Karpas-422 (cell line): ENCODE results near the gene SAPCD1. TPM values are rescaled to one million over a fixed set of nuclear protein-coding genes. Genes with fewer than 3 reads are reported as not detected.

Source experiments
- DNase-seq: peaks from one replicate; pipeline ENCODE4 v3.0.0-alpha.2; 2015
- H2AFZ ChIP-seq: fragments of 200-600 bp; sonication (generic); 2 replicates; pipeline ENCODE4 v1.6.1; 2014; ENCODE audit warnings: antibody characterized with exemption, low read length, mixed read lengths
- H3K27ac ChIP-seq: fragments of 200-600 bp; sonication (generic); 2 replicates; pipeline ENCODE4 v1.5.1; 2014; ENCODE audit warnings: mild to moderate bottlenecking, low read length, moderate library complexity
- H3K27me3 ChIP-seq: fragments of 200-600 bp; sonication (generic); 2 replicates; pipeline ENCODE4 v1.6.1; 2014; ENCODE audit warnings: low read length, mixed read lengths
- H3K36me3 ChIP-seq: fragments of 200-600 bp; sonication (generic); 2 replicates; pipeline ENCODE4 v1.6.1; 2014; ENCODE audit warnings: low read length, mixed read lengths; ENCODE audit not compliant: insufficient read depth
- H3K4me1 ChIP-seq: fragments of 200-600 bp; sonication (generic); 2 replicates; pipeline ENCODE4 v1.6.1; 2014; ENCODE audit warnings: mild to moderate bottlenecking, low read length, mixed read lengths
- H3K4me2 ChIP-seq: fragments of 200-600 bp; sonication (generic); 2 replicates; pipeline ENCODE4 v1.6.1; 2014; ENCODE audit warnings: low read length, low read depth, mild to moderate bottlenecking; ENCODE audit not compliant: poor library complexity, severe bottlenecking
- H3K4me3 ChIP-seq: fragments of 200-600 bp; sonication (generic); 2 replicates; pipeline ENCODE4 v1.5.1; 2014; ENCODE audit warnings: mild to moderate bottlenecking, antibody characterized with exemption, low read length, mixed read lengths
- H3K79me2 ChIP-seq: fragments of 200-600 bp; sonication (generic); 2 replicates; pipeline ENCODE4 v1.6.1; 2014; ENCODE audit warnings: mild to moderate bottlenecking, low read length, mixed read lengths
- H3K9ac ChIP-seq: fragments of 200-600 bp; sonication (generic); 2 replicates; pipeline ENCODE4 v1.6.0; 2014; ENCODE audit warnings: low read length
- H3K9me2 ChIP-seq: fragments of 200-600 bp; sonication (generic), shearing (Covaris generic); replicated peaks from 2 replicates; pipeline ENCODE4 v1.6.0; 2014; ENCODE audit warnings: mild to moderate bottlenecking, low read length, moderate library complexity; ENCODE audit not compliant: insufficient read depth
- H3K9me3 ChIP-seq: fragments of 300-700, 200-600 bp; sonication (generic); 2 replicates; pipeline ENCODE4 v1.6.1; 2014; ENCODE audit warnings: low read length, mixed read lengths
- H4K20me1 ChIP-seq: fragments of 200-600 bp; sonication (generic); 2 replicates; pipeline ENCODE4 v1.6.1; 2014; ENCODE audit warnings: mild to moderate bottlenecking, antibody characterized with exemption, low read length, low read depth; ENCODE audit not compliant: insufficient read depth
- total RNA-seq: library from RNA; depleted of rRNA; stranded (reverse); fragments of >200 nt; shearing (Covaris generic); gene quantifications from 2 replicates; pipeline ENCODE4 v1.2.3, GENCODE V29; 2014; ENCODE audit warnings: low replicate concordance

SAPCD1 gene
- total RNA-seq, 1 experiment from 2014 or later: 1.8 TPM

- no peak overlapping the region for H2AFZ ChIP-seq
- H3K4me1 ChIP-seq: no peaks in the 10 kb centered on the region
- H3K79me2 ChIP-seq: no peaks in the 10 kb centered on the region
- no peaks in the 10 kb centered on the region for H3K36me3 ChIP-seq
- H4K20me1 ChIP-seq: no peaks in the 10 kb centered on the region
- H3K4me2 ChIP-seq: no peak overlapping the region
- no peaks in the 10 kb centered on the region for H3K27me3 ChIP-seq
- H3K9me3 ChIP-seq: no peaks in the 10 kb centered on the region
- H3K4me3 ChIP-seq: no peak overlapping the region
- H3K9me2 ChIP-seq: no peaks in the 10 kb centered on the region
- H3K27ac ChIP-seq: no peak overlapping the region
- H3K9ac ChIP-seq: no peak overlapping the region
- DNase-seq: no peak
Observed at GRCh38 chr6:31752739-31753319, 9.6 kb upstream of the SAPCD1 start.

GRCh38 chr6:31758281-31758680 is 4.2 kb upstream of the SAPCD1 start:
- no peaks in the 10 kb centered on the region for H3K36me3 ChIP-seq
- no peaks in the 10 kb centered on the region for H3K9me3 ChIP-seq
- H4K20me1 ChIP-seq: no peaks in the 10 kb centered on the region
- no peak overlapping the region for H2AFZ ChIP-seq
- no peaks in the 10 kb centered on the region for H3K4me1 ChIP-seq
- H3K27ac ChIP-seq: no peak overlapping the region
- H3K9ac ChIP-seq: no peak overlapping the region
- no peak for DNase-seq
- no peaks in the 10 kb centered on the region for H3K9me2 ChIP-seq
- H3K27me3 ChIP-seq: no peaks in the 10 kb centered on the region
- H3K4me3 ChIP-seq: no peak overlapping the region
- H3K79me2 ChIP-seq: no peaks in the 10 kb centered on the region
- H3K4me2 ChIP-seq: no peak overlapping the region

- Histone ChIP-seq H3K27ac (no peak overlapping the region), H3K4me2 (no peak overlapping the region), H3K79me2 (no peaks in the 10 kb centered on the region), H4K20me1 (no peaks in the 10 kb centered on the region), H3K9me2 (no peaks in the 10 kb centered on the region), H2AFZ (no peak overlapping the region), H3K27me3 (no peaks in the 10 kb centered on the region), H3K9me3 (no peaks in the 10 kb centered on the region), H3K4me1 (no peaks in the 10 kb centered on the region), H3K4me3 (no peak overlapping the region), H3K9ac (no peak overlapping the region), H3K36me3 (0 out of 2 replicates have a peak, but pooled peaks cover 7% of the 10 kb centered on the region)
- DNase-seq: no peak
Observed at GRCh38 chr6:31760790-31761189, 1.7 kb upstream of the SAPCD1 start.

GRCh38 chr6:31761343-31761742 is 1.1 kb upstream of the SAPCD1 start:
- Histone ChIP-seq H3K4me1 (no peaks in the 10 kb centered on the region), H2AFZ (no peak overlapping the region), H3K4me2 (no peak overlapping the region), H3K27ac (no peak overlapping the region), H3K9me2 (no peaks in the 10 kb centered on the region), H3K36me3 (0 out of 2 replicates have a peak, but pooled peaks cover 7% of the 10 kb centered on the region), H3K9ac (no peak overlapping the region), H3K27me3 (no peaks in the 10 kb centered on the region), H3K79me2 (no peaks in the 10 kb centered on the region), H3K4me3 (no peak overlapping the region), H4K20me1 (no peaks in the 10 kb centered on the region), H3K9me3 (no peaks in the 10 kb centered on the region)
- DNase-seq: no peak

- no peaks in the 10 kb centered on the region for H3K9me2 ChIP-seq
- 0 out of 2 replicates have a peak, but pooled peaks cover 7% of the 10 kb centered on the region for H3K36me3 ChIP-seq
- no peaks in the 10 kb centered on the region for H3K27me3 ChIP-seq
- no peak overlapping the region for H2AFZ ChIP-seq
- no peak overlapping the region for H3K27ac ChIP-seq
- DNase-seq: no peak
- H3K4me1 ChIP-seq: no peaks in the 10 kb centered on the region
- H4K20me1 ChIP-seq: no peaks in the 10 kb centered on the region
- no peak overlapping the region for H3K4me2 ChIP-seq
- H3K9ac ChIP-seq: no peak overlapping the region
- H3K79me2 ChIP-seq: no peaks in the 10 kb centered on the region
- no peak overlapping the region for H3K4me3 ChIP-seq
- H3K9me3 ChIP-seq: no peaks in the 10 kb centered on the region
Observed at GRCh38 chr6:31762878-31763618, 592 bp downstream of the SAPCD1 start.

GRCh38 chr6:31763619-31763940 is 1.1 kb downstream of the SAPCD1 start:
- H3K9ac ChIP-seq: no peak overlapping the region
- H3K9me3 ChIP-seq: no peaks in the 10 kb centered on the region
- H3K9me2 ChIP-seq: no peaks in the 10 kb centered on the region
- no peaks in the 10 kb centered on the region for H4K20me1 ChIP-seq
- 0 out of 2 replicates have a peak, but pooled peaks cover 7% of the 10 kb centered on the region for H3K36me3 ChIP-seq
- H2AFZ ChIP-seq: no peak overlapping the region
- no peak overlapping the region for H3K4me3 ChIP-seq
- no peak overlapping the region for H3K4me2 ChIP-seq
- H3K27me3 ChIP-seq: no peaks in the 10 kb centered on the region
- DNase-seq: no peak
- H3K27ac ChIP-seq: no peak overlapping the region
- no peaks in the 10 kb centered on the region for H3K4me1 ChIP-seq
- no peaks in the 10 kb centered on the region for H3K79me2 ChIP-seq

GRCh38 chr6:31764198-31764597 is 1.7 kb downstream of the SAPCD1 start:
- H3K79me2 ChIP-seq: no peaks in the 10 kb centered on the region
- 0 out of 2 replicates have a peak, but pooled peaks cover 7% of the 10 kb centered on the region for H3K36me3 ChIP-seq
- H3K9ac ChIP-seq: no peak overlapping the region
- H3K9me2 ChIP-seq: no peaks in the 10 kb centered on the region
- H3K27ac ChIP-seq: no peak overlapping the region
- no peaks in the 10 kb centered on the region for H3K27me3 ChIP-seq
- no peak overlapping the region for H2AFZ ChIP-seq
- H3K9me3 ChIP-seq: no peaks in the 10 kb centered on the region
- no peaks in the 10 kb centered on the region for H3K4me1 ChIP-seq
- H3K4me3 ChIP-seq: no peak overlapping the region
- no peaks in the 10 kb centered on the region for H4K20me1 ChIP-seq
- DNase-seq: no peak
- H3K4me2 ChIP-seq: no peak overlapping the region

GRCh38 chr6:31765559-31765909 is 3.1 kb downstream of the SAPCD1 start:
- H3K4me2 ChIP-seq: no peak overlapping the region
- H3K27me3 ChIP-seq: no peaks in the 10 kb centered on the region
- no peaks in the 10 kb centered on the region for H3K4me1 ChIP-seq
- H3K9me2 ChIP-seq: no peaks in the 10 kb centered on the region
- no peak for DNase-seq
- H3K27ac ChIP-seq: no peak overlapping the region
- no peak overlapping the region for H3K9ac ChIP-seq
- H3K9me3 ChIP-seq: no peaks in the 10 kb centered on the region
- no peak overlapping the region for H2AFZ ChIP-seq
- H3K79me2 ChIP-seq: no peaks in the 10 kb centered on the region
- no peak overlapping the region for H3K4me3 ChIP-seq
- no peaks in the 10 kb centered on the region for H4K20me1 ChIP-seq
- 0 out of 2 replicates have a peak, but pooled peaks cover 7% of the 10 kb centered on the region for H3K36me3 ChIP-seq
